Testis (tissue), 2 donors: ENCODE data around the gene TGM6.

Source experiments
- POLR2A ChIP-seq: fragments of 450-650 bp; IDR thresholded peaks from one replicate; pipeline ENCODE4 v1.6.1; 2017; ENCODE audit warnings: antibody characterized with exemption, mild to moderate bottlenecking, moderate library complexity
- TF ChIP-seq, protein P1 (sequence below), 3 experiments: fragments of 450-650 bp in 2 of 3; fragments of 200-600 bp in 1 of 3; sonication (generic) in 1 of 3; IDR thresholded peaks; one replicate each; pipeline ENCODE4 v1.5.1; 2016 to 2019; ENCODE audit warnings: antibody characterized with exemption in 3 of 3, mild to moderate bottlenecking in 2 of 3, moderate library complexity in 1 of 3

DNA sequence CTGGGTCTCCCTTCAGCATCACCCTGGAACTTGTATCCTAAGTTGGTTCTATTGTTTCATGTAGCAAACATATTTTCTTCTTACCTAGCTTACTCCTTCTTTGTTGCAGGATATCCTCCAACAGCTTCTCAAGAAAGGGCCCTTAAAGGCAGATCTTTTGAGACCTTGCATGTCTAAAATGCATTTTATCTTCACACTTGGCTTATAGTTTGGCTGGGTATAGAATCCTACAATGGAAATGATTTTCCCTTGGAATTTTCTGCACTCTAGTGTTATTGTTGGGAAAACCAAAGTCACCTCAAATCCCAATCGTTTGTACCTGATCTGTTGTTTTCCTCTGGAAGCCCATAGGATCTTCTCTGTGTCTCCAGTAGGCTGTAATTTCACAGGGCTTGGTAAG is 12.1 kb upstream of the TGM6 start:
- TF ChIP-seq, protein P1, sequence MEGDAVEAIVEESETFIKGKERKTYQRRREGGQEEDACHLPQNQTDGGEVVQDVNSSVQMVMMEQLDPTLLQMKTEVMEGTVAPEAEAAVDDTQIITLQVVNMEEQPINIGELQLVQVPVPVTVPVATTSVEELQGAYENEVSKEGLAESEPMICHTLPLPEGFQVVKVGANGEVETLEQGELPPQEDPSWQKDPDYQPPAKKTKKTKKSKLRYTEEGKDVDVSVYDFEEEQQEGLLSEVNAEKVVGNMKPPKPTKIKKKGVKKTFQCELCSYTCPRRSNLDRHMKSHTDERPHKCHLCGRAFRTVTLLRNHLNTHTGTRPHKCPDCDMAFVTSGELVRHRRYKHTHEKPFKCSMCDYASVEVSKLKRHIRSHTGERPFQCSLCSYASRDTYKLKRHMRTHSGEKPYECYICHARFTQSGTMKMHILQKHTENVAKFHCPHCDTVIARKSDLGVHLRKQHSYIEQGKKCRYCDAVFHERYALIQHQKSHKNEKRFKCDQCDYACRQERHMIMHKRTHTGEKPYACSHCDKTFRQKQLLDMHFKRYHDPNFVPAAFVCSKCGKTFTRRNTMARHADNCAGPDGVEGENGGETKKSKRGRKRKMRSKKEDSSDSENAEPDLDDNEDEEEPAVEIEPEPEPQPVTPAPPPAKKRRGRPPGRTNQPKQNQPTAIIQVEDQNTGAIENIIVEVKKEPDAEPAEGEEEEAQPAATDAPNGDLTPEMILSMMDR (IDR thresholded peaks at IDR 0.05), result no peak
- no peak for TF ChIP-seq POLR2A
